Stomach smooth muscle (tissue), 2 donors: Measurements from ENCODE around the gene FNDC3B.

Experiments
- H3K27ac ChIP-seq: one replicate; pipeline ENCODE4 v1.7.0; 2013; ENCODE audit warnings: mild to moderate bottlenecking, low read length, inconsistent platforms
- H3K27me3 ChIP-seq, 2 donors: one replicate each; pipeline ENCODE4 v1.7.0; 2013; ENCODE audit warnings: low read length in 2 of 2; ENCODE audit not compliant: insufficient read depth in 2 of 2, control insufficient read depth in 1 of 2
- H3K36me3 ChIP-seq, 2 donors: one replicate each; pipeline ENCODE4 v1.7.0; 2013; ENCODE audit warnings: low read length in 2 of 2; ENCODE audit not compliant: control insufficient read depth in 2 of 2, insufficient read depth in 2 of 2
- H3K4me1 ChIP-seq: one replicate; pipeline ENCODE4 v1.7.0; 2013; ENCODE audit warnings: low read length; ENCODE audit not compliant: control insufficient read depth, insufficient read depth
- H3K4me3 ChIP-seq, 2 donors: one replicate each; pipeline ENCODE4 v1.7.0; 2013; ENCODE audit warnings: low read length in 2 of 2
- H3K9ac ChIP-seq, 2 donors: one replicate each; pipeline ENCODE4 v1.7.0; 2013; ENCODE audit warnings: low read length in 2 of 2, mild to moderate bottlenecking in 1 of 2
- H3K9me3 ChIP-seq, 2 donors: one replicate each; pipeline ENCODE4 v1.7.0; 2013; ENCODE audit warnings: low read length in 2 of 2; ENCODE audit not compliant: control insufficient read depth in 2 of 2
- donor health status: healthy.
- donor health status: Pancreatic carcinoma.

FNDC3B gene

GRCh38 chr3:172402892-172403643, 363.7 kb downstream of the FNDC3B start:
- peaks cover 7 to 9% of the 10 kb centered on the region in 2 donors for H3K36me3 ChIP-seq
- H3K27me3 ChIP-seq: no peaks in the 10 kb centered on the region

GRCh38 chr3:172404237-172404962, 365.0 kb downstream of the FNDC3B start:
- Histone ChIP-seq H3K27me3 (no peaks in the 10 kb centered on the region), H3K27ac (no peak overlapping the region), H3K4me3 (no peak overlapping the region), H3K9ac (no peak overlapping the region), H3K36me3 (peaks cover 3 to 4% of the 10 kb centered on the region in 2 donors), H3K9me3 (peaks cover 0 to 2% of the 10 kb centered on the region in 2 donors), H3K4me1 (no peaks in the 10 kb centered on the region)

More at GRCh38 chr3:172402892-172403643, 363.7 kb downstream of the FNDC3B start:
- Histone ChIP-seq H3K4me1 (no peaks in the 10 kb centered on the region), H3K4me3 (no peak overlapping the region), H3K9me3 (peaks cover 0 to 2% of the 10 kb centered on the region in 2 donors), H3K9ac (no peak overlapping the region), H3K27ac (no peak overlapping the region)

- no peak overlapping the region for H3K4me3 ChIP-seq
- no peak overlapping the region for H3K9ac ChIP-seq
- H3K27ac ChIP-seq: no peak overlapping the region
- no peaks in the 10 kb centered on the region for H3K4me1 ChIP-seq
- no peaks in the 10 kb centered on the region for H3K27me3 ChIP-seq
- H3K36me3 ChIP-seq: peaks cover 3 to 4% of the 10 kb centered on the region in 2 donors
- peaks cover 0 to 2% of the 10 kb centered on the region in 2 donors for H3K9me3 ChIP-seq
Measured at GRCh38 chr3:172405914-172406313, 366.5 kb downstream of the FNDC3B start.

GRCh38 chr3:172407872-172408271, 368.5 kb downstream of the FNDC3B start:
- Histone ChIP-seq H3K4me1 (no peaks in the 10 kb centered on the region), H3K27me3 (no peaks in the 10 kb centered on the region), H3K4me3 (no peak overlapping the region), H3K9me3 (peaks cover 0 to 2% of the 10 kb centered on the region in 2 donors), H3K36me3 (no peaks in the 10 kb centered on the region), H3K27ac (no peak overlapping the region), H3K9ac (no peak overlapping the region)

- Histone ChIP-seq H3K36me3 (no peaks in the 10 kb centered on the region), H3K27ac (no peak overlapping the region), H3K4me1 (no peaks in the 10 kb centered on the region), H3K9me3 (no peaks in the 10 kb centered on the region), H3K4me3 (no peak overlapping the region), H3K9ac (no peak overlapping the region), H3K27me3 (no peaks in the 10 kb centered on the region)
Measured at GRCh38 chr3:172410702-172411477, 371.5 kb downstream of the FNDC3B start.

GRCh38 chr3:172411478-172411947, 372.1 kb downstream of the FNDC3B start:
- Histone ChIP-seq H3K4me1 (no peaks in the 10 kb centered on the region), H3K36me3 (no peaks in the 10 kb centered on the region), H3K27me3 (no peaks in the 10 kb centered on the region), H3K9me3 (no peaks in the 10 kb centered on the region), H3K9ac (no peak overlapping the region), H3K27ac (no peak overlapping the region), H3K4me3 (no peak overlapping the region)

- no peak overlapping the region for H3K27ac ChIP-seq
- H3K4me3 ChIP-seq: no peak overlapping the region
- H3K9me3 ChIP-seq: no peaks in the 10 kb centered on the region
- no peaks in the 10 kb centered on the region for H3K4me1 ChIP-seq
- H3K36me3 ChIP-seq: no peaks in the 10 kb centered on the region
- no peak overlapping the region for H3K9ac ChIP-seq
- H3K27me3 ChIP-seq: no peaks in the 10 kb centered on the region
Measured at GRCh38 chr3:172415323-172415722, 375.9 kb downstream of the FNDC3B start.

- Histone ChIP-seq H3K9me3 (no peaks in the 10 kb centered on the region), H3K27me3 (no peaks in the 10 kb centered on the region), H3K9ac (no peak overlapping the region), H3K4me1 (no peaks in the 10 kb centered on the region), H3K4me3 (no peak overlapping the region), H3K36me3 (no peaks in the 10 kb centered on the region), H3K27ac (no peak overlapping the region)
Measured at GRCh38 chr3:172437713-172438112, 398.3 kb downstream of the FNDC3B start.

GRCh38 chr3:172438186-172438585, 398.8 kb downstream of the FNDC3B start:
- Histone ChIP-seq H3K4me1 (no peaks in the 10 kb centered on the region), H3K27ac (no peak overlapping the region), H3K27me3 (no peaks in the 10 kb centered on the region), H3K9ac (no peak overlapping the region), H3K36me3 (no peaks in the 10 kb centered on the region), H3K9me3 (no peaks in the 10 kb centered on the region), H3K4me3 (no peak overlapping the region)

- no peaks in the 10 kb centered on the region for H3K4me1 ChIP-seq
- no peaks in the 10 kb centered on the region for H3K9me3 ChIP-seq
- H3K4me3 ChIP-seq: no peak overlapping the region
- H3K36me3 ChIP-seq: no peaks in the 10 kb centered on the region
- H3K27me3 ChIP-seq: no peaks in the 10 kb centered on the region
- H3K9ac ChIP-seq: no peak overlapping the region
- H3K27ac ChIP-seq: no peak overlapping the region
Measured at GRCh38 chr3:172441581-172441980, 402.2 kb downstream of the FNDC3B start.
